Measurements from ENCODE around the gene CEBPA.

GRCh38 chr19:33298146-33298911 lies 4.0 kb downstream of the CEBPA start:
- TF ChIP-seq POLR2A (IDR thresholded peaks at IDR 0.05) (no peak), CTCF (IDR thresholded peaks at IDR 0.05) (no peak)
